Activated T-cell treated with anti-CD3 and anti-CD28 coated beads, Interleukin-2, amount 50 U/mL, for 24 hours (primary cell): Measurements from ENCODE around the gene IL6.

Experiments
- DNase-seq: peaks from one replicate; pipeline ENCODE4 v3.0.0-alpha.2; 2020
- H3K27ac Mint-ChIP-seq: 2 replicates; pipeline ENCODE4 v1.8.0; 2020; ENCODE audit warnings: mild to moderate bottlenecking, mixed read lengths
- H3K27me3 Mint-ChIP-seq: 2 replicates; pipeline ENCODE4 v1.8.0; 2020; ENCODE audit warnings: mixed read lengths
- H3K36me3 Mint-ChIP-seq: 2 replicates; pipeline ENCODE4 v1.8.0; 2020; ENCODE audit warnings: low read depth, mixed read lengths
- H3K4me1 Mint-ChIP-seq: 2 replicates; pipeline ENCODE4 v1.8.0; 2020; ENCODE audit warnings: low read depth, mixed read lengths
- H3K4me3 Mint-ChIP-seq: 2 replicates; pipeline ENCODE4 v1.8.0; 2020; ENCODE audit warnings: mild to moderate bottlenecking, moderate library complexity, mixed read lengths
- H3K9me3 Mint-ChIP-seq: 2 replicates; pipeline ENCODE4 v1.8.0; 2020; ENCODE audit warnings: mixed read lengths

IL6 gene

DNA sequence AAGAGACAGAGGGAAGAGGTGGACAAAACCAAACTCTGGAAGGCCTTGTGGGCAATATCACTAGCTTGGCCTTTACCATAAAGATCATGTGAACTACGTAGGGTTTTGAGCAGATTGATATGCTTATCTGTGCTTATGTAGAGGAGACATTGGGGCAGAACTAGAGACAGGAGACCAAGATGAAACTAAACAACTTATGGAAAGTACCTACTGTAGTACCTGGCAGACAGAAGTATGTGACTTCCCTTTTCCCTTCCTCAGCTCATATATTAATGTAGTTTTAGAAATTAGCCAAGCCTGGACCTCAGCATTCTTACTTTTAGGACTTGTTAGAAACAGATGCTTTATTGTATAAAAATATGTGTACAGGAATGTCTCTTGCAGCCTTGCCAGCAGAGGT lies 14.0 kb upstream of the IL6 start:
- Mint-ChIP-seq H3K9me3 (no peaks in the 10 kb centered on the region), H3K4me3 (no peak overlapping the region), H3K36me3 (no peaks in the 10 kb centered on the region), H3K4me1 (no peaks in the 10 kb centered on the region), H3K27me3 (no peaks in the 10 kb centered on the region), H3K27ac (no peak overlapping the region)
- no peak for DNase-seq

DNA sequence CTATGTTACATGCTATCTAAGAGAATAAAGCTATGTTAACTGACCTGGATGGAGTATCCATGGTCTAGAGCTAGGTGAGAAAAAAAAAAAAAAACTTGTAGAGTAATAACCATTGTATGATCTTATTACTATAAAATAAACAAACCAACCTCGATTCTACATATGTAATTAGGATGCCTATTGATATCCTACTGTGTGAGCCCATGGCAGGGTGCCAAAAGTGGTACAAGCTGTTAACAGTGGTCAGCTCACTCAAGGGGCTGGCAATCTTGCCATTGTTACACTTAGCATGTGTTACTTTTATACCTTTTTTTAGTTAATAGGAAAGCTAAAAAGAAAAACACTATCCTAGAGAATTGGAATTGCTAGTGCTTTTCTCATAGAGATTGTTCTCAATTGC lies 13.5 kb upstream of the IL6 start:
- Mint-ChIP-seq H3K4me3 (no peak overlapping the region), H3K36me3 (no peaks in the 10 kb centered on the region), H3K9me3 (no peaks in the 10 kb centered on the region), H3K4me1 (no peaks in the 10 kb centered on the region), H3K27me3 (no peaks in the 10 kb centered on the region), H3K27ac (no peak overlapping the region)
- no peak for DNase-seq

DNA sequence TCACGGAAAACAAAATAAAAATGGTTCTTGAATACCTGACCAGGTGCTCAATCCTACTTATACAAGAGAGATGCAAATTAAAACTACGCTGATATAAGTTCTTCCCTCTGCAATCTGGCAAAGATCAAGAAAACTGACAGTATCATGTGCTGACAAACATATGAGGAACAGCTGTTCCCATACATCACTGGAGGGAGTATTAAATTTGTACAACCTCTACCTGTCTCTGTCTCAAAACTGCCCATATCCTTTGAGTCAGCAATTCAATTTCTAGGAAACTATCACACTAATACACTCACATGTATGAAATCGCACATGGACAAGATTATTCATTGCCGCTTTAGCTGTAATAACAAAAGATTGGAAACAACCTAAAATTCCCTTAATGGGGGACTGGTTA lies 11.0 kb upstream of the IL6 start:
- H3K4me3 Mint-ChIP-seq, result no peak overlapping the region
- H3K27ac Mint-ChIP-seq, result no peak overlapping the region
- no peaks in the 10 kb centered on the region for H3K4me1 Mint-ChIP-seq
- H3K27me3 Mint-ChIP-seq, result peaks cover 3% of the 10 kb centered on the region
- H3K9me3 Mint-ChIP-seq, result no peaks in the 10 kb centered on the region
- DNase-seq, result no peak
- H3K36me3 Mint-ChIP-seq, result no peaks in the 10 kb centered on the region

DNA sequence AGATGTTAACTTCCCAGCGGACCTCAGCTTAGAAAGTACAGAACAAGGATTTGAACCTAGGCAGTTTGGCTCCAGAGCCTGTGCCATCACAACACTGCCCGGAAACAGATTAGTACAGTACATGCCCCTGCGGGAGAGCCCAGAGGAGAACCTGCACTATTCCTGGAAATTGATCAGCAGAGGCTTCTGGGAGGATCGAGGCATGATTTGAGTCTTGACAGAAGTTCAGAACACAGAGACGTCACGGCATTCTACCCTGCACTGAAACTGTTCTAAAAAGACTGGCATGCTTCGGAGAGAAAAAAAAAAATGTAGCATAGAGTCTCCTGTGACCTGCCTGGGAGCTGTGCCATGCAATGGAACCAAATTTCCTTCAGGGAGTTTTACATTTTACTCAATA lies 9.2 kb upstream of the IL6 start:
- Mint-ChIP-seq H3K4me1 (no peaks in the 10 kb centered on the region), H3K27ac (no peak overlapping the region), H3K4me3 (no peak overlapping the region), H3K36me3 (no peaks in the 10 kb centered on the region), H3K27me3 (peaks cover 3% of the 10 kb centered on the region), H3K9me3 (no peaks in the 10 kb centered on the region)
- no peak for DNase-seq

- no peak overlapping the region for H3K27ac Mint-ChIP-seq
- H3K4me1 Mint-ChIP-seq, result no peaks in the 10 kb centered on the region
- no peak overlapping the region for H3K4me3 Mint-ChIP-seq
- H3K36me3 Mint-ChIP-seq, result no peaks in the 10 kb centered on the region
- no peak for DNase-seq
- H3K9me3 Mint-ChIP-seq, result no peaks in the 10 kb centered on the region
- peaks cover 4% of the 10 kb centered on the region for H3K27me3 Mint-ChIP-seq
Observed at GRCh38 chr7:22718200-22718711, 8.7 kb upstream of the IL6 start.

- Mint-ChIP-seq H3K36me3 (no peaks in the 10 kb centered on the region), H3K4me1 (peaks cover 3% of the 10 kb centered on the region), H3K9me3 (no peaks in the 10 kb centered on the region), H3K27ac (no peak overlapping the region), H3K4me3 (no peak overlapping the region), H3K27me3 (peaks cover 9% of the 10 kb centered on the region)
- DNase-seq, result no peak
Observed at GRCh38 chr7:22718911-22719420, 8.0 kb upstream of the IL6 start.

DNA sequence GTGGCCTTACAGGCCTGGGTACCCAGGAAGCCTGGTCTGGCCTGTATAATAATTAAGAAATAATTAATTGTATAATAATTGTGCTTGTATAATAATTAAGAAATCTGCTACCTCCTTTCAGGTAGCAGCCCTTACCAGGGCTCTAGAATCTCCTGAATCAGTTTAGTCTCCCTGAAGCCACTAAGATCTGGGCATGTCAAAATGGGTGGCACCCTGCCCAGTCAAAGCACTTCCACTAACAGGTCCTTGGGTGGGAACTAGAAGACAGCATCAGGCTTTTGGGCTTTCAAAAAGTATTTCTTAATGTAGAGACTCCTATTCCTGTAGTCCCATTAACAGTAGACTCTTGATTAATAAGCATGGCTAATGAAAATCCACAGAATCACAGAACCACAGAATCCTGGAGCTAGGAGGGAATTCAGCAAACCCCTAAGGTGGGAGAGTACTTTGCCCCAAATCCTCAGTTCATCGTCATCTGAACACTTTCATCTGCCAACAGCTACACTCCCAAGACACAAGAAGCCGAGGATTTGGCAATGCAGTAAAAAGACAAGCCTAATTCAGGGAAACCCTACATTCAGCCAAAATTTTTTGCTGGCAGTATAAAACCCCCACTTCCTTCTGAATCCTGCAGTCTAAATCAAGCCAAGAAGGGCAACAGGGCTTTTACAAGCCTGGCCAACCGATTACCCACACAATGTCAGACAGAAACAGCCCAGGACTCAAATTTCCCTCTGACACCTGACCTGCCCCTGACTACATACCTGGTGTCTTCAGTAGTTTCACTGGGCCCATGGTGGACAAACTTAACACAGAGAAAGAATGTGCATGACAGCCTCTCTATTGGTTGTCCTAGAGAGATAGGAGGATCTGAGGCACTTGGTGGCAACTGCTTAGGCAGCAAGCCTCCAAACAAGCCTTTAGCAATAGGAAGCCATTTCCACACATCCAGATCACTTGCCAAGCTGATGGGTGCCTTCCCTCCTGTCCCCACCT lies 5.9 kb upstream of the IL6 start:
- Mint-ChIP-seq H3K4me1 (peaks cover 10% of the 10 kb centered on the region), H3K9me3 (no peaks in the 10 kb centered on the region), H3K27ac (no peak overlapping the region), H3K36me3 (no peaks in the 10 kb centered on the region), H3K27me3 (peaks cover 20% of the 10 kb centered on the region), H3K4me3 (no peak overlapping the region)
- no peak for DNase-seq

DNA sequence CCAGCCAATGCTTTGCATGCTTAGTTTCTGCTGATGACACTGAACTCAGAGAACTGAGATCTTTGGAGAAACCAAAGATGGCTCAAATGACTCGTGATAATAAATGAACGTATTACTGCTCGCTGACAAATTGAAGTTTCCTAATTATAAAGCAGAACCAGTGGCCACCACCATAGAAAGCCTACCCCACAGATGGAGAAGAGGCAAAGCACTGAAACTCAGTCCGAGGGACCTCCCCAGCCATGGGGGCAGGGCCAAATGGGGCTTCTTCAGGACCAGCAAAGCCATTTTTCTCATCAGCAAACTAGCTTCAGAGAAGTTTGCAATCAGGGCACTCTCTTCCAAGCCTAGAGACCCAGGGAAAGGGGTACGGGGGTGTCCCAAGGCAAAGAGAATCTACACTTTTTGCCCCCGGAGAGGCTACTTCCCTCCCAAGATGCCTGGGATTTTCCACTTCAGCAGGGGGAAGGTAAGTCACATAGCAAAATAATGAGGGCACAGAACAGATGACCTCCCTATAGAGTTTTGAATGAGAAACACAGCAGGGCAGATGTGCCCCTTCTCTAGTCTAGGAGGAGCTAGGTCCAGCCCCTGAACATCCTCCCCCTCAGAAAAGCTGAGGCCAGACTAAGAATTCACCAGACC lies 4.3 kb upstream of the IL6 start:
- H3K36me3 Mint-ChIP-seq, result no peaks in the 10 kb centered on the region
- H3K9me3 Mint-ChIP-seq, result no peaks in the 10 kb centered on the region
- no peak for DNase-seq
- H3K27ac Mint-ChIP-seq, result no peak overlapping the region
- H3K4me1 Mint-ChIP-seq, result peaks cover 18% of the 10 kb centered on the region
- H3K4me3 Mint-ChIP-seq, result no peak overlapping the region
- H3K27me3 Mint-ChIP-seq, result peaks cover 34% of the 10 kb centered on the region

DNA sequence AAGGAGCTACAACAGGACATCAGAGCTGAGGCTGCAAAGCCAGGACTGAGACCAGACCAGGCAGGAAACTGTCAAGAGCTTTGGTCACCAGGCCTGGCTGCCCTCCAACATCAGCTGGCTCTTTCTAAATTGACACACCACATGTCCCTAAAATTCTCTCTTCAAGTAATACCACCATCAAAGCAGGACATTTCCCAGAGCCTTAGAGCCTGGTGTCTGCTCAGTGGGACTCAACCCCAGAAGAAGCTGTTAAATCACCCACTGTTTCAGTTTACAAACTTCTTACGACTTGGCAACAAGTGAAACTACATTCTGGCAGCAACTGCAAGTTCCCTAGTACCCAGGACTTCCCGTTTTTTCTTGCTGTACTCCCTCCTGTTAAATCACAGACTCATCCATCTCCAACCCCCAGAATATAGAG lies 3.8 kb upstream of the IL6 start:
- DNase-seq, result no peak
- H3K27me3 Mint-ChIP-seq, result peaks cover 40% of the 10 kb centered on the region
- no peaks in the 10 kb centered on the region for H3K9me3 Mint-ChIP-seq
- peaks cover 18% of the 10 kb centered on the region for H3K4me1 Mint-ChIP-seq
- no peak overlapping the region for H3K4me3 Mint-ChIP-seq
- H3K36me3 Mint-ChIP-seq, result no peaks in the 10 kb centered on the region
- no peak overlapping the region for H3K27ac Mint-ChIP-seq

DNA sequence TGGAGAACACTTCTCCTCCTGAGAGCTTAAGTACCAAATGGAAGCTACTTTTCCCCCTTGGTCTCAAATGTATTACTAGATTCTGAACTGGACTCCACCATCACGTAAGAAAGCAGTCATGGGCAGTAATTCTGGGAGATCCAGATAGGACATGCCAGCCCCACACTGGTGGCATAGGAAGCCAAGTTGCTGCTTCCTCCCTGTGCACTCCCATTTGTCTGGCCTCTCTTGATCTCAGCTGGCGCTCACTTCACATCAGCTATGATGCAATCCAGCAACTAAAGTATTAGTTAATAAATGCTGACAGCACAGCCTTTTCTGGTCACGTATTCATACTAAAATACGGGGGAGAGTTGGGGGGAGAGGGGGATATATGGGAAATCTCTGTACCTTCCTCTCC lies 3.4 kb upstream of the IL6 start:
- H3K9me3 Mint-ChIP-seq, result no peaks in the 10 kb centered on the region
- peaks cover 44% of the 10 kb centered on the region for H3K27me3 Mint-ChIP-seq
- no peak overlapping the region for H3K27ac Mint-ChIP-seq
- H3K4me3 Mint-ChIP-seq, result no peak overlapping the region
- DNase-seq, result no peak
- no peaks in the 10 kb centered on the region for H3K36me3 Mint-ChIP-seq
- H3K4me1 Mint-ChIP-seq, result peaks cover 18% of the 10 kb centered on the region

GRCh38 chr7:22724861-22725260 lies 2.1 kb upstream of the IL6 start:
- H3K9me3 Mint-ChIP-seq, result no peaks in the 10 kb centered on the region
- peaks cover 18% of the 10 kb centered on the region for H3K4me1 Mint-ChIP-seq
- no peak overlapping the region for H3K4me3 Mint-ChIP-seq
- no peak overlapping the region for H3K27ac Mint-ChIP-seq
- no peak for DNase-seq
- peaks cover 51% of the 10 kb centered on the region for H3K27me3 Mint-ChIP-seq
- H3K36me3 Mint-ChIP-seq, result no peaks in the 10 kb centered on the region

DNA sequence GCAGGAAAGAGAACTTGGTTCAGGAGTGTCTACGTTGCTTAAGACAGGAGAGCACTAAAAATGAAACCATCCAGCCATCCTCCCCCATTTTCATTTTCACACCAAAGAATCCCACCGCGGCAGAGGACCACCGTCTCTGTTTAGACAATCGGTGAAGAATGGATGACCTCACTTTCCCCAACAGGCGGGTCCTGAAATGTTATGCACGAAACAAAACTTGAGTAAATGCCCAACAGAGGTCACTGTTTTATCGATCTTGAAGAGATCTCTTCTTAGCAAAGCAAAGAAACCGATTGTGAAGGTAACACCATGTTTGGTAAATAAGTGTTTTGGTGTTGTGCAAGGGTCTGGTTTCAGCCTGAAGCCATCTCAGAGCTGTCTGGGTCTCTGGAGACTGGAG lies 1.4 kb upstream of the IL6 start:
- no peak for DNase-seq
- Mint-ChIP-seq H3K9me3 (no peaks in the 10 kb centered on the region), H3K27me3 (peaks cover 51% of the 10 kb centered on the region)

DNA sequence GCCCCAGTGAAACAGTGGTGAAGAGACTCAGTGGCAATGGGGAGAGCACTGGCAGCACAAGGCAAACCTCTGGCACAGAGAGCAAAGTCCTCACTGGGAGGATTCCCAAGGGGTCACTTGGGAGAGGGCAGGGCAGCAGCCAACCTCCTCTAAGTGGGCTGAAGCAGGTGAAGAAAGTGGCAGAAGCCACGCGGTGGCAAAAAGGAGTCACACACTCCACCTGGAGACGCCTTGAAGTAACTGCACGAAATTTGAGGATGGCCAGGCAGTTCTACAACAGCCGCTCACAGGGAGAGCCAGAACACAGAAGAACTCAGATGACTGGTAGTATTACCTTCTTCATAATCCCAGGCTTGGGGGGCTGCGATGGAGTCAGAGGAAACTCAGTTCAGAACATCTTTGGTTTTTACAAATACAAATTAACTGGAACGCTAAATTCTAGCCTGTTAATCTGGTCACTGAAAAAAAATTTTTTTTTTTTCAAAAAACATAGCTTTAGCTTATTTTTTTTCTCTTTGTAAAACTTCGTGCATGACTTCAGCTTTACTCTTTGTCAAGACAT lies 574 bp upstream of the IL6 start:
- H3K27ac Mint-ChIP-seq, result no peak overlapping the region
- DNase-seq, result peak; percentile 66
- H3K27me3 Mint-ChIP-seq, result peaks cover 55% of the 10 kb centered on the region
- H3K9me3 Mint-ChIP-seq, result no peaks in the 10 kb centered on the region
- H3K36me3 Mint-ChIP-seq, result no peaks in the 10 kb centered on the region
- H3K4me1 Mint-ChIP-seq, result peaks cover 23% of the 10 kb centered on the region
- peak overlapping the region; percentile 47 for H3K4me3 Mint-ChIP-seq

More for the DNA sequence above, 1.4 kb upstream of the IL6 start:
- Mint-ChIP-seq H3K4me1 (peaks cover 18% of the 10 kb centered on the region), H3K27ac (no peak overlapping the region), H3K4me3 (no peak overlapping the region), H3K36me3 (no peaks in the 10 kb centered on the region)

GRCh38 chr7:22727714-22728035 lies 675 bp downstream of the IL6 start:
- no peak for DNase-seq
- no peak overlapping the region for H3K27ac Mint-ChIP-seq
- H3K4me3 Mint-ChIP-seq, result peak overlapping the region; percentile 47
- peaks cover 23% of the 10 kb centered on the region for H3K4me1 Mint-ChIP-seq
- H3K9me3 Mint-ChIP-seq, result no peaks in the 10 kb centered on the region
- peaks cover 58% of the 10 kb centered on the region for H3K27me3 Mint-ChIP-seq
- no peaks in the 10 kb centered on the region for H3K36me3 Mint-ChIP-seq
